PFSK-1 (cell line): ENCODE results near the gene LIMS2.

Experiments
- FOXP2 ChIP-seq: optimal IDR thresholded peaks from 2 replicates; pipeline ENCODE3; 2011; ENCODE audit warnings: borderline replicate concordance, control low read depth, inconsistent platforms; ENCODE audit not compliant: insufficient read depth; ENCODE audit errors: extremely low read length, extremely low read depth
- POLR2AphosphoS5 ChIP-seq: IDR thresholded peaks from 2 replicates; pipeline ENCODE4 v1.6.1; 2012; ENCODE audit warnings: low read depth, mild to moderate bottlenecking, control low read depth, low read length, moderate library complexity
- REST ChIP-seq, 2 experiments: IDR thresholded peaks; 2 replicates each; pipeline versions ENCODE4 v1.6.1 to v1.8.0; 2011 to 2012; ENCODE audit warnings: low read depth in 2 of 2, low read length in 2 of 2, control low read depth in 1 of 2, inconsistent platforms in 1 of 2, mild to moderate bottlenecking in 1 of 2, moderate library complexity in 1 of 2; ENCODE audit not compliant: insufficient read depth in 1 of 2
- SIN3A ChIP-seq: IDR thresholded peaks from 2 replicates; pipeline ENCODE4 v1.6.1; 2012; ENCODE audit warnings: mild to moderate bottlenecking, low read length, moderate library complexity, borderline replicate concordance; ENCODE audit not compliant: insufficient read depth
- TAF1 ChIP-seq: IDR thresholded peaks from 2 replicates; pipeline ENCODE4 v1.6.1; 2012; ENCODE audit warnings: low read length, control low read depth, borderline replicate concordance; ENCODE audit not compliant: insufficient read depth

LIMS2 gene

GRCh38 chr2:127611076-127611925 is 64.0 kb downstream of the LIMS2 start:
- TF ChIP-seq TAF1 (no peak), FOXP2 (no peak), SIN3A (no peak), REST (IDR thresholded peaks at IDR 0.05; ENCODE audit: insufficient read depth in 1 of 2, low read depth in 2 of 2, low read length in 2 of 2) (no peak)

GRCh38 chr2:127610561-127610960 is 64.8 kb downstream of the LIMS2 start:
- no peak for TF ChIP-seq POLR2AphosphoS5
- TF ChIP-seq REST (IDR thresholded peaks at IDR 0.05; ENCODE audit: insufficient read depth in 1 of 2, low read depth in 2 of 2, low read length in 2 of 2), result no peak
- TF ChIP-seq FOXP2, result no peak
- TF ChIP-seq TAF1, result no peak
- no peak for TF ChIP-seq SIN3A

GRCh38 chr2:127609818-127610217 is 65.5 kb downstream of the LIMS2 start:
- TF ChIP-seq POLR2AphosphoS5 (no peak), FOXP2 (no peak), SIN3A (no peak), TAF1 (no peak), REST (IDR thresholded peaks at IDR 0.05; ENCODE audit: insufficient read depth in 1 of 2, low read depth in 2 of 2, low read length in 2 of 2) (no peak)

GRCh38 chr2:127609031-127609751 is 66.1 kb downstream of the LIMS2 start:
- TF ChIP-seq TAF1 (no peak), POLR2AphosphoS5 (no peak), FOXP2 (no peak), SIN3A (no peak), REST (IDR thresholded peaks at IDR 0.05; ENCODE audit: insufficient read depth in 1 of 2, low read depth in 2 of 2, low read length in 2 of 2) (no peak)
